Endothelial cell of umbilical vein (primary cell): ENCODE data around the gene COQ9. TPM values are rescaled to one million over a fixed set of nuclear protein-coding genes. Genes with fewer than 3 reads are reported as not detected.

Experiments
- BruUV-seq: library from RNA; stranded (reverse); fragments of 400-500 nt; replicated peaks from 2 replicates; lab custom pipeline; 2021; lab: Mats Ljungman, UMichigan
- CTCF ChIA-PET: fragments of 300-600, 350-600 bp; sonication (Branson Sonifier 250); formaldehyde crosslinking; loops from one replicate; lab custom pipeline; 2021; ENCODE audit warnings: antibody characterized with exemption, inconsistent platforms; lab: Charles Lee
- POLR2A ChIA-PET: fragments of 300-600, 350-600 bp; sonication (Branson Sonifier 250); formaldehyde crosslinking; loops from one replicate; lab custom pipeline; 2021; ENCODE audit warnings: antibody characterized with exemption, inconsistent platforms; lab: Charles Lee
- DNase-seq: peaks from one replicate; pipeline ENCODE4 v3.0.0-alpha.2; 2011; ENCODE audit warnings: low read depth, low spot score
- FAIRE-seq: peaks from 2 replicates; lab custom pipeline; 2011; peaks lifted over from hg19 to GRCh38; lab: Jason Lieb, UNC
- H2AFZ ChIP-seq: 2 replicates; pipeline ENCODE4 v1.6.0; 2012; ENCODE audit warnings: low read depth, low read length, control low read depth, inconsistent platforms
- H3K27ac ChIP-seq: 2 replicates; pipeline ENCODE4 v1.5.1; 2011; ENCODE audit warnings: low read depth, mild to moderate bottlenecking, control low read depth, low read length, moderate library complexity; ENCODE audit not compliant: insufficient read depth
- H3K27me3 ChIP-seq, 2 experiments: 2 replicates each; pipeline versions ENCODE4 v1.6.0 to v1.6.1; 2011; ENCODE audit warnings: low read length in 2 of 2, mixed read lengths in 1 of 2; ENCODE audit not compliant: control insufficient read depth in 2 of 2, insufficient read depth in 2 of 2
- H3K36me3 ChIP-seq, 2 experiments: 2 replicates in 1 of 2; 3 replicates in 1 of 2; pipeline ENCODE4 v1.5.1; 2011; ENCODE audit warnings: low read length in 2 of 2, mild to moderate bottlenecking in 1 of 2, moderate library complexity in 1 of 2; ENCODE audit not compliant: control insufficient read depth in 2 of 2, insufficient read depth in 2 of 2; ENCODE audit errors: extremely low read depth in 1 of 2
- H3K4me1 ChIP-seq: 3 replicates; pipeline ENCODE4 v1.5.1; 2011; ENCODE audit warnings: mild to moderate bottlenecking, low read length; ENCODE audit not compliant: control insufficient read depth, insufficient read depth; ENCODE audit errors: extremely low read depth
- H3K4me2 ChIP-seq: 2 replicates; pipeline ENCODE4 v1.6.1; 2011; ENCODE audit warnings: low read length, control low read depth, mixed read lengths; ENCODE audit not compliant: insufficient read depth
- H3K4me3 ChIP-seq, 3 experiments: fragments of 200-600 bp in 1 of 3; sonication (generic), shearing (Covaris generic) in 1 of 3; replicated peaks in 1 of 3; 2 replicates each; pipeline ENCODE4 v1.5.1; 2011 to 2016; ENCODE audit warnings: control low read depth in 3 of 3, low read length in 3 of 3, mild to moderate bottlenecking in 2 of 3, inconsistent platforms in 1 of 3, low read depth in 1 of 3, moderate library complexity in 1 of 3; ENCODE audit not compliant: insufficient read depth in 1 of 3
- H3K79me2 ChIP-seq: 2 replicates; pipeline ENCODE4 v1.6.0; 2012; ENCODE audit warnings: low read length, inconsistent platforms; ENCODE audit not compliant: control insufficient read depth, insufficient read depth
- H3K9ac ChIP-seq: replicated peaks from 2 replicates; pipeline ENCODE3; 2011; ENCODE audit warnings: low read length, control low read depth; ENCODE audit not compliant: insufficient read depth; ENCODE audit errors: extremely low read depth
- H3K9me1 ChIP-seq: replicated peaks from 3 replicates; pipeline ENCODE4 v1.6.0; 2011; ENCODE audit warnings: mild to moderate bottlenecking, low read length; ENCODE audit not compliant: control insufficient read depth, insufficient read depth; ENCODE audit errors: extremely low read depth
- H3K9me3 ChIP-seq: replicated peaks from 2 replicates; pipeline ENCODE4 v1.5.1; 2012; ENCODE audit warnings: low read length, inconsistent platforms; ENCODE audit not compliant: control insufficient read depth, insufficient read depth
- H4K20me1 ChIP-seq: replicated peaks from 2 replicates; pipeline ENCODE3; 2011; ENCODE audit warnings: mild to moderate bottlenecking, low read length; ENCODE audit not compliant: control insufficient read depth, insufficient read depth; ENCODE audit errors: extremely low read depth
- EZH2 ChIP-seq: IDR thresholded peaks from 2 replicates; pipeline ENCODE4 v1.6.1; 2012; ENCODE audit warnings: borderline replicate concordance, low read depth, mild to moderate bottlenecking, moderate library complexity, low read length, inconsistent platforms; ENCODE audit not compliant: severe bottlenecking
- FOS ChIP-seq: IDR thresholded peaks from 2 replicates; pipeline ENCODE4 v1.6.1; 2011; ENCODE audit warnings: mild to moderate bottlenecking, low read length, moderate library complexity, borderline replicate concordance; ENCODE audit not compliant: insufficient read depth
- GATA2 ChIP-seq: IDR thresholded peaks from 2 replicates; pipeline ENCODE4 v1.7.0; 2011; ENCODE audit warnings: low read depth, mild to moderate bottlenecking, moderate library complexity, mixed read lengths, low read length; ENCODE audit not compliant: insufficient read length, insufficient read depth
- JUN ChIP-seq: IDR thresholded peaks from 2 replicates; pipeline ENCODE4 v1.6.1; 2011; ENCODE audit warnings: borderline replicate concordance, low read depth; ENCODE audit not compliant: insufficient read length, insufficient read depth
- MYC ChIP-seq: IDR thresholded peaks from one replicate; pipeline ENCODE4 v1.6.1; 2011; ENCODE audit warnings: mild to moderate bottlenecking, low read depth, low read length
- POLR2A ChIP-seq: IDR thresholded peaks from 2 replicates; pipeline ENCODE4 v1.6.1; 2012; ENCODE audit warnings: low read depth, mild to moderate bottlenecking, control low read depth, low read length
- POLR2AphosphoS5 ChIP-seq: IDR thresholded peaks from 2 replicates; pipeline ENCODE4 v1.6.1; 2012; ENCODE audit warnings: low read depth, mild to moderate bottlenecking, control low read depth, low read length, moderate library complexity; ENCODE audit not compliant: insufficient read depth
- dilution Hi-C: fragments of 300-500 bp; cut with MboI; formaldehyde crosslinking; loops from one replicate; pipeline ENCODE4 v1.15.0; 2019; ENCODE audit warnings: low sequenced_read_pairs; ENCODE audit not compliant: extremely low pct_ligation_motif_present
- intact Hi-C: fragments of 100-400 bp; cut with micrococcal nuclease; formaldehyde crosslinking; loops from one replicate; pipeline ENCODE4 v1.10.0; 2022
- polyA plus RNA-seq, 4 experiments: library from polyadenylated mRNA; depleted of rRNA in 3 of 4; stranded (reverse) in 3 of 4; unstranded in 1 of 4; fragments of >200 nt; gene quantifications; 2 replicates each; pipeline versions ENCODE4 v1.2.1 to v1.2.3, GENCODE V29; 2011 to 2012; ENCODE audit warnings: missing spikeins in 1 of 4
- total RNA-seq: library from RNA; stranded (reverse); gene quantifications from 2 replicates; pipeline ENCODE4 v1.2.3, GENCODE V29; 2021
- TF ChIP-seq, protein P1 (sequence below), 2 donors: IDR thresholded peaks; 1 replicate in 1 of 2; 2 replicates in 1 of 2; pipeline ENCODE4 v1.5.1; 2011; ENCODE audit warnings: low read length in 2 of 2, mild to moderate bottlenecking in 2 of 2, moderate library complexity in 2 of 2, control low read depth in 1 of 2, inconsistent platforms in 1 of 2, low read depth in 1 of 2; ENCODE audit not compliant: insufficient read depth in 1 of 2; ENCODE audit errors: extremely low read depth in 1 of 2
- TF ChIP-seq, protein P2 (sequence below): IDR thresholded peaks from 2 replicates; pipeline ENCODE4 v1.6.1; 2011; ENCODE audit not compliant: insufficient read depth, insufficient read length

Gene COQ9
- total and polyA plus RNA-seq, 2 donors (not counting 3 experiments of a cell fraction or from before 2014, with no cell fraction given) = 42.5 to 78.3 TPM

DNA sequence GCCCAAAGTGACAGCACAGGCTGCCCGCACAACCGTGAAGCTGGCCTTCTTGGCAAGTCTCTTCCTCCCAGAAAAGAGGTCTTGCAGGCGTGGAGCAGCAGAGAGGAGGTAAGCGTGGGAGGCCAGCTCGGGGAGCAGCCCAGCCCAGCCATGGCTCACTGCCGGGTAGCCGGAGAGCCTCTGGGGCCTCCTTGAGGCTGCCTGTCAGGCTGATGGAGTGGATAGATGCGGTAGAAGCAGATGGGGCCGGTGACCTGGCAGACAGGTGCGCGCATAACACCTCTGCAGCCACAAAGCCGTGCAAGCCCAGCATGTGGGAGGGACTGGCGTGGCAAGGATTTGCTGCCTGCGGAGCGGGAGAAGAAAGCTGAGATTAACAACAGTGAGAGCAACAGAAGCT lies 56.1 kb downstream of the COQ9 start:
- CTCF ChIA-PET = interaction anchor here (1.9 kb wide), 1 partner anchor 16 kb away, joined by 5 read pairs; no protein-coding TSS in a partner anchor
- Histone ChIP-seq H3K36me3 (no peaks in the 10 kb centered on the region), H2AFZ (no peak overlapping the region), H3K27ac (no peak overlapping the region), H3K4me1 (no peaks in the 10 kb centered on the region), H3K79me2 (no peaks in the 10 kb centered on the region), H3K9ac (no peak overlapping the region), H3K4me2 (no peak overlapping the region), H4K20me1 (no peaks in the 10 kb centered on the region), H3K9me3 (no peaks in the 10 kb centered on the region), H3K4me3 (no peak overlapping the region), H3K9me1 (no peaks in the 10 kb centered on the region), H3K27me3 (peaks cover 0 to 8% of the 10 kb centered on the region in 2 experiments)
- POLR2A ChIA-PET = no interaction called here
- dilution Hi-C loops (no loop called here), intact Hi-C loops (no loop called here)
- BruUV-seq = no TSS peak
- TF ChIP-seq, protein P1, sequence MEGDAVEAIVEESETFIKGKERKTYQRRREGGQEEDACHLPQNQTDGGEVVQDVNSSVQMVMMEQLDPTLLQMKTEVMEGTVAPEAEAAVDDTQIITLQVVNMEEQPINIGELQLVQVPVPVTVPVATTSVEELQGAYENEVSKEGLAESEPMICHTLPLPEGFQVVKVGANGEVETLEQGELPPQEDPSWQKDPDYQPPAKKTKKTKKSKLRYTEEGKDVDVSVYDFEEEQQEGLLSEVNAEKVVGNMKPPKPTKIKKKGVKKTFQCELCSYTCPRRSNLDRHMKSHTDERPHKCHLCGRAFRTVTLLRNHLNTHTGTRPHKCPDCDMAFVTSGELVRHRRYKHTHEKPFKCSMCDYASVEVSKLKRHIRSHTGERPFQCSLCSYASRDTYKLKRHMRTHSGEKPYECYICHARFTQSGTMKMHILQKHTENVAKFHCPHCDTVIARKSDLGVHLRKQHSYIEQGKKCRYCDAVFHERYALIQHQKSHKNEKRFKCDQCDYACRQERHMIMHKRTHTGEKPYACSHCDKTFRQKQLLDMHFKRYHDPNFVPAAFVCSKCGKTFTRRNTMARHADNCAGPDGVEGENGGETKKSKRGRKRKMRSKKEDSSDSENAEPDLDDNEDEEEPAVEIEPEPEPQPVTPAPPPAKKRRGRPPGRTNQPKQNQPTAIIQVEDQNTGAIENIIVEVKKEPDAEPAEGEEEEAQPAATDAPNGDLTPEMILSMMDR (IDR thresholded peaks at IDR 0.05; ENCODE audit: extremely low read depth in 1 of 2, insufficient read depth in 1 of 2, low read depth in 1 of 2, low read length in 2 of 2) = no peak
- TF ChIP-seq EZH2 (no peak), GATA2 (no peak), POLR2A (no peak), JUN (no peak), POLR2AphosphoS5 (no peak), FOS (no peak), MYC (no peak)
- TF ChIP-seq, protein P2, sequence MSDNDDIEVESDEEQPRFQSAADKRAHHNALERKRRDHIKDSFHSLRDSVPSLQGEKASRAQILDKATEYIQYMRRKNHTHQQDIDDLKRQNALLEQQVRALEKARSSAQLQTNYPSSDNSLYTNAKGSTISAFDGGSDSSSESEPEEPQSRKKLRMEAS = no peak
- FAIRE-seq (no peak), DNase-seq (no peak)
